ENCODE results near the gene AKT2.

Gene AKT2

GRCh38 chr19:40241125-40241808, 43.9 kb downstream of the AKT2 start:
- Histone ChIP-seq H3K27ac (peak overlapping the region in 1 of 2 donors; percentile 60), H3K4me3 (no peak overlapping the region)
- no peak for TF ChIP-seq CTCF (IDR thresholded peaks at IDR 0.05)
- no peak for DNase-seq (ENCODE audit: low spot score)

- no peak overlapping the region for H3K27ac ChIP-seq
- no peak overlapping the region for H3K4me3 ChIP-seq
- no peak for TF ChIP-seq CTCF (IDR thresholded peaks at IDR 0.05)
- DNase-seq (ENCODE audit: low spot score), result no peak
Observed at GRCh38 chr19:40240332-40240731, 44.8 kb downstream of the AKT2 start.

- no peak for TF ChIP-seq CTCF (IDR thresholded peaks at IDR 0.05)
- DNase-seq (ENCODE audit: low spot score), result no peak
- no peak overlapping the region for H3K27ac ChIP-seq
- H3K4me3 ChIP-seq, result no peak overlapping the region
Observed at GRCh38 chr19:40239415-40240226, 45.5 kb downstream of the AKT2 start.

- no peak overlapping the region for H3K27ac ChIP-seq
- DNase-seq (ENCODE audit: low spot score), result no peak
- TF ChIP-seq CTCF (IDR thresholded peaks at IDR 0.05), result no peak
- H3K4me3 ChIP-seq, result no peak overlapping the region
Observed at GRCh38 chr19:40238775-40239174, 46.4 kb downstream of the AKT2 start.

GRCh38 chr19:40237791-40238190, 47.4 kb downstream of the AKT2 start:
- Histone ChIP-seq H3K27ac (no peak overlapping the region), H3K4me3 (no peak overlapping the region)
- TF ChIP-seq CTCF (IDR thresholded peaks at IDR 0.05), result no peak
- DNase-seq (ENCODE audit: low spot score), result no peak

GRCh38 chr19:40236366-40236765, 48.8 kb downstream of the AKT2 start:
- no peak overlapping the region for H3K4me3 ChIP-seq
- no peak for DNase-seq (ENCODE audit: low spot score)
- no peak overlapping the region for H3K27ac ChIP-seq
- no peak for TF ChIP-seq CTCF (IDR thresholded peaks at IDR 0.05)

GRCh38 chr19:40236026-40236355, 49.2 kb downstream of the AKT2 start:
- H3K27ac ChIP-seq, result no peak overlapping the region
- H3K4me3 ChIP-seq, result no peak overlapping the region
- DNase-seq (ENCODE audit: low spot score), result no peak
- no peak for TF ChIP-seq CTCF (IDR thresholded peaks at IDR 0.05)

Data from coronary artery (tissue), 2 donors.